Ammon's horn (tissue), 1 donor: Measurements from ENCODE around the gene TCF20.

Experiments used
- DNase-seq: peaks from one replicate; pipeline ENCODE4 v3.0.0-alpha.2; 2016; ENCODE audit warnings: low spot score

Gene TCF20

GRCh38 chr22:42270510-42271190 lies at the start of gene TCF20:
Gene TCF20, minus strand, starts transcription at chr22:42270653. Its CDS starts 55,348 bp downstream, at chr22:42215305.
- DNase-seq = peak; percentile 77

- DNase-seq = no peak
Measured at GRCh38 chr22:42319386-42319785, 48.9 kb upstream of the TCF20 start.

- no peak for DNase-seq
Measured at GRCh38 chr22:42318967-42319366, 48.5 kb upstream of the TCF20 start.

GRCh38 chr22:42317691-42318547 lies 47.5 kb upstream of the TCF20 start:
- DNase-seq = peak; percentile 36

- peak; percentile 59 for DNase-seq
Measured at GRCh38 chr22:42317008-42317407, 46.6 kb upstream of the TCF20 start.

- no peak for DNase-seq
Measured at GRCh38 chr22:42315392-42315756, 44.9 kb upstream of the TCF20 start.

- DNase-seq = no peak
Measured at GRCh38 chr22:42314709-42315391, 44.4 kb upstream of the TCF20 start.

GRCh38 chr22:42313804-42314581 lies 43.5 kb upstream of the TCF20 start:
- DNase-seq = peak; percentile 31

GRCh38 chr22:42313204-42313603 lies 42.8 kb upstream of the TCF20 start:
- DNase-seq = no peak

GRCh38 chr22:42310291-42311015 lies 40.0 kb upstream of the TCF20 start:
- DNase-seq = peak; percentile 61

- no peak for DNase-seq
Measured at GRCh38 chr22:42309865-42310264, 39.4 kb upstream of the TCF20 start.

GRCh38 chr22:42308892-42309468 lies 38.5 kb upstream of the TCF20 start:
- DNase-seq = no peak

- DNase-seq = no peak
Measured at GRCh38 chr22:42307806-42308563, 37.5 kb upstream of the TCF20 start.

- DNase-seq = no peak
Measured at GRCh38 chr22:42306010-42306409, 35.6 kb upstream of the TCF20 start.

GRCh38 chr22:42304324-42304790 lies 33.9 kb upstream of the TCF20 start:
- no peak for DNase-seq

- no peak for DNase-seq
Measured at GRCh38 chr22:42303396-42304323, 33.2 kb upstream of the TCF20 start.

GRCh38 chr22:42301742-42302102 lies 31.3 kb upstream of the TCF20 start:
- DNase-seq = no peak

- no peak for DNase-seq
Measured at GRCh38 chr22:42301077-42301741, 30.8 kb upstream of the TCF20 start.
